Psoas muscle (tissue), 8 donors: ENCODE measurements around the gene CEP72. TPM values are rescaled to one million over a fixed set of nuclear protein-coding genes. Genes with fewer than 3 reads are reported as not detected.

Experiments used
- ATAC-seq, 4 donors: fragments of 200-7000 bp; cut with Tn5 transposase; one replicate each; pipeline ENCODE4 v1.9.1; 2020; ENCODE audit warnings: moderate library complexity in 3 of 4, mild to moderate bottlenecking in 2 of 4
- DNase-seq, 2 donors: peaks; one replicate each; pipeline ENCODE4 v3.0.0-alpha.2; 2020
- H3K27ac ChIP-seq: fragments of 200-600 bp; one replicate; pipeline ENCODE4 v1.8.0; 2022
- H3K27me3 ChIP-seq, 3 donors: fragments of 200-600 bp in 1 of 3; one replicate each; pipeline versions ENCODE4 v1.6.1 to v1.8.0; 2013 to 2022; ENCODE audit warnings: low read length in 2 of 3, mild to moderate bottlenecking in 2 of 3, moderate library complexity in 1 of 3; ENCODE audit not compliant: insufficient read depth in 3 of 3
- H3K36me3 ChIP-seq, 2 donors: fragments of 200-600 bp in 1 of 2; one replicate each; pipeline versions ENCODE4 v1.6.1 to v1.8.0; 2013 to 2022; ENCODE audit warnings: low read depth in 1 of 2, mild to moderate bottlenecking in 1 of 2, moderate library complexity in 1 of 2; ENCODE audit not compliant: insufficient read depth in 1 of 2
- H3K4me1 ChIP-seq: fragments of 200-600 bp; one replicate; pipeline ENCODE4 v1.8.0; 2022
- H3K4me3 ChIP-seq: fragments of 200-600 bp; one replicate; pipeline ENCODE4 v1.8.0; 2022; ENCODE audit warnings: mild to moderate bottlenecking
- H3K9me3 ChIP-seq: fragments of 200-600 bp; one replicate; pipeline ENCODE4 v1.8.0; 2022
- WGBS, 3 donors: extraction: QIAGEN DNeasy Blood & Tissue Kit; methylation state at CpG; one replicate each; pipeline versions ENCODE4 v1.1.6 to v1.1.7; 2013; 5-methylcytosine and 5-hydroxymethylcytosine counted together
- intact Hi-C, 2 donors: fragments of 100-400 bp; cut with DNase I; formaldehyde crosslinking; loops; one replicate each; pipeline versions ENCODE4 v1.11.0 to v1.14.2; 2022
- polyA plus RNA-seq, 3 donors: library from polyadenylated mRNA; stranded (reverse); fragments of 200-250 nt; gene quantifications; one replicate each; pipeline ENCODE4 v1.2.3, GENCODE V29; 2013
- total RNA-seq, 4 donors: library from RNA; stranded (reverse); fragmentation: NEBNext Ultra II Directional in 2 of 4; extraction: Animal tissue kit (Norgen Biotek cat#: 25700) in 2 of 4; gene quantifications; one replicate each; pipeline versions ENCODE4 v1.2.1 to v1.2.4, GENCODE V29; 2021 to 2023
- TF ChIP-seq, protein P1 (sequence below): fragments of 200-600 bp; IDR thresholded peaks from one replicate; pipeline ENCODE4 v1.8.0; 2022; ENCODE audit warnings: antibody characterized with exemption
- donor health status: healthy with polysubstance abuse.
- donor health status: DM: no; HTN: no; CAD: no; lungs with moderate emphysema.
- donor health status: Bipolar disorder and iron deficiency.
- donor health status: healthy.
- donor health status: DM: yes; HTN: yes; CAD: no.
- donor health status: DM: no; HTN: no; CAD: no.
- donor health status: DM: no; HTN: no; CAD: no.
- donor health status: DM: yes; HTN: yes; CAD: no.

Gene CEP72
- total and polyA plus RNA-seq, 7 donors = 0.43 to 2.4 (median 0.71) TPM

DNA sequence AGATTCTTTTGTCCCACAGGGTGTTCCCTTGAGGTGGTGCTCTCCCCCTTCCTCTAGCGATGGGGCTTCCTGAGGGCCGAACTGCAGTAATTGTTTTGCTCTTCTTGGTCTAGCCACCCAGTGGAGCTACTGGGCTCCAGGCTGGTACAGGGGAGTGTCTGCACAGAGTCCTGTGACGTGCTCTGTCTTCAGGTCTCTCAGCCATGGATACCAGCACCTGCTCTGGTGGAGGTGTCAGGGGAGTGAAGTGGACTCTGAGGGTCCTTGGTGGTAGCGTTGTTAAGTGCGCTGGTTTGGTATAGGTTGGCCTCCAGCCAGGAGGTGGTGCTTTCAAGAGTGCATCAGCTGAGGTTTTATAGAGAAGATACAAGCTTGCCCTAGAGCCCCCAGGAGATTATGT lies 20.4 kb upstream of the CEP72 start:
- ATAC-seq (no peak), DNase-seq (no peak)
- Histone ChIP-seq H3K9me3 (no peaks in the 10 kb centered on the region), H3K4me1 (no peaks in the 10 kb centered on the region), H3K36me3 (no peaks in the 10 kb centered on the region), H3K27ac (no peak overlapping the region), H3K27me3 (peaks cover 0 to 33% (median 0%) of the 10 kb centered on the region in 3 donors), H3K4me3 (no peak overlapping the region)
- intact Hi-C loops = no loop called here
- WGBS, 3 donors = 74 to 82% (median 76%) methylated on average over 5 of the region's 5 CpGs
- TF ChIP-seq, protein P1, sequence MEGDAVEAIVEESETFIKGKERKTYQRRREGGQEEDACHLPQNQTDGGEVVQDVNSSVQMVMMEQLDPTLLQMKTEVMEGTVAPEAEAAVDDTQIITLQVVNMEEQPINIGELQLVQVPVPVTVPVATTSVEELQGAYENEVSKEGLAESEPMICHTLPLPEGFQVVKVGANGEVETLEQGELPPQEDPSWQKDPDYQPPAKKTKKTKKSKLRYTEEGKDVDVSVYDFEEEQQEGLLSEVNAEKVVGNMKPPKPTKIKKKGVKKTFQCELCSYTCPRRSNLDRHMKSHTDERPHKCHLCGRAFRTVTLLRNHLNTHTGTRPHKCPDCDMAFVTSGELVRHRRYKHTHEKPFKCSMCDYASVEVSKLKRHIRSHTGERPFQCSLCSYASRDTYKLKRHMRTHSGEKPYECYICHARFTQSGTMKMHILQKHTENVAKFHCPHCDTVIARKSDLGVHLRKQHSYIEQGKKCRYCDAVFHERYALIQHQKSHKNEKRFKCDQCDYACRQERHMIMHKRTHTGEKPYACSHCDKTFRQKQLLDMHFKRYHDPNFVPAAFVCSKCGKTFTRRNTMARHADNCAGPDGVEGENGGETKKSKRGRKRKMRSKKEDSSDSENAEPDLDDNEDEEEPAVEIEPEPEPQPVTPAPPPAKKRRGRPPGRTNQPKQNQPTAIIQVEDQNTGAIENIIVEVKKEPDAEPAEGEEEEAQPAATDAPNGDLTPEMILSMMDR = no peak

DNA sequence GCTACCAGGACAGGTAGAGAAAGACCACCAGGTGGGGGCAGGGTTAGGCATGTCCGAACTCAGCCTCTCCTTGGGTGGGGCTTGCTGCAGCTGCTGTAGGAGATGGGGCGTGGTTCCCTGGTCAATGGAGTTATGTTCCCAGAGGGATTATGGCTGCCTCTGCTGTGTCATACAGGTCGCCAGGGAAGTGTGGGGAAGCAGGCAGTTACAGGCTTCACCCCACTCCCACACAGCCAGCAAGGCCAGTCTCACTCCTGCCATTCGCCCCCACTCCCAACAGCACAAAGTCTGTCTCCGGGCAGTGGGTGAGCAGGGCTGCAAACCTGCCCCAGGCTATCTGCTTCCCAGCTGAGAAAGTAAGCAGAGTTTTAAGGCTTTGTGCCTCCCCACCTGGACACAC lies 20.0 kb upstream of the CEP72 start:
- ATAC-seq (no peak), DNase-seq (no peak)
- 56 to 60% (median 59%) methylated on average over 5 of the region's 5 CpGs for WGBS, 3 donors
- H3K27ac ChIP-seq = no peak overlapping the region
- H3K36me3 ChIP-seq = no peaks in the 10 kb centered on the region
- no peaks in the 10 kb centered on the region for H3K4me1 ChIP-seq
- H3K27me3 ChIP-seq = peaks cover 0 to 37% (median 0%) of the 10 kb centered on the region in 3 donors
- TF ChIP-seq, protein P1 = no peak
- H3K4me3 ChIP-seq = no peak overlapping the region
- intact Hi-C loops = no loop called here
- no peaks in the 10 kb centered on the region for H3K9me3 ChIP-seq

DNA sequence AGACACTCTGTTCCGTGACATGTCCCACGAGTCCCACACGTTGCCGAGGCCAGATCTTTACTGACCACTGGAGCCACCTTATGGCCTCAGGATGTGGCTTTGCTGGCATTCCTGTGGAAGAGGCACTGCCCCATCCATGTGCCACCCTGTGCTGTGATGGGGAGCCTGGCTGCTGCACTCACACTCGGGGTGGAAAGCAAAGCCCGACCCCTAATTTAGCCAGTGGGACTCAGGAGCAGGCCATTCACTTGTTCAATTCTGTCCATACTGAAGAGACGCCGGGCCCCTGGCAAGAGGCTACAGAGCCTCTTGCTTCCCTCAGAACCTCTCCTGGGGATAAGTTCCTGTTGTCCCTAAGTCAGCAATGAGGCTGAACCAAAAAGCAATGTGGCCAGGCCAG lies 18.6 kb upstream of the CEP72 start:
- Histone ChIP-seq H3K27ac (no peak overlapping the region), H3K27me3 (peaks cover 0 to 40% (median 6%) of the 10 kb centered on the region in 3 donors), H3K9me3 (no peaks in the 10 kb centered on the region), H3K4me3 (no peak overlapping the region), H3K4me1 (no peaks in the 10 kb centered on the region), H3K36me3 (no peaks in the 10 kb centered on the region)
- DNase-seq = no peak
- 60 to 73% (median 66%) methylated on average over 8 of the region's 8 CpGs for WGBS, 3 donors
- TF ChIP-seq, protein P1 = no peak
- no peak for ATAC-seq
- intact Hi-C loops = no loop called here

DNA sequence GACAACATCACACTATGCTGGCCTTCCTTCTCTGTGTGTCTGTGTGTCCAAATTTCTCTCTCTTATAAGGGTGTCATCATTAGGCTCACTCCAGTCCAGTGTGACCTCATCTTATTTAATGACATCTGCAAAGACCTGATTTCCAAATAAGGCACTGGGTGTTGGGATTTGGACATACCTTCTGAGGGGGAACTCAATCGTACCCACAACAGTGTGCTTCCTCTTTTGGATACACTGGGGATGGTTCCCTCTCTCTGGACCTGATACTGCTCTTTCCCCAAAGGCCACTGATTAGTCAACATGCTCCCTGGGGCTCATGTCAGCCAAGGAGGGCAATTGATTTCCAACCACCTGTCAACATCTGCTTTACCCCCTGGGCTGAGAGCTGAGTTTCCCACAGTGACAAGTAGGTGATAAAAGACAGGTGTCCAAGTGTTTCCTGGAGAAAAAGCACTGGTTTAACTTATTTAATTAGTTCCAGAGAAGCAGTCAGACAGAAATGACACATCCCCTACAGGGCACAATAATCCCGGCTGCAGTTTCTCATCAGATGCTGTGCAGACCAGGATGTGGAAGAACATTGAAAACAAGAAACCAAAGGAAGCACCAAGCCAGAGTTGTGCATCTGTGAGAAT lies 17.8 kb upstream of the CEP72 start:
- intact Hi-C loops = no loop called here
- Histone ChIP-seq H3K9me3 (no peaks in the 10 kb centered on the region), H3K36me3 (no peaks in the 10 kb centered on the region), H3K4me3 (no peak overlapping the region), H3K27ac (no peak overlapping the region), H3K4me1 (no peaks in the 10 kb centered on the region), H3K27me3 (peaks cover 0 to 40% (median 6%) of the 10 kb centered on the region in 3 donors)
- DNase-seq (no peak), ATAC-seq (no peak)
- WGBS, 3 donors = 19 to 26% (median 25%) methylated on average over 2 of the region's 2 CpGs
- TF ChIP-seq, protein P1 = no peak

DNA sequence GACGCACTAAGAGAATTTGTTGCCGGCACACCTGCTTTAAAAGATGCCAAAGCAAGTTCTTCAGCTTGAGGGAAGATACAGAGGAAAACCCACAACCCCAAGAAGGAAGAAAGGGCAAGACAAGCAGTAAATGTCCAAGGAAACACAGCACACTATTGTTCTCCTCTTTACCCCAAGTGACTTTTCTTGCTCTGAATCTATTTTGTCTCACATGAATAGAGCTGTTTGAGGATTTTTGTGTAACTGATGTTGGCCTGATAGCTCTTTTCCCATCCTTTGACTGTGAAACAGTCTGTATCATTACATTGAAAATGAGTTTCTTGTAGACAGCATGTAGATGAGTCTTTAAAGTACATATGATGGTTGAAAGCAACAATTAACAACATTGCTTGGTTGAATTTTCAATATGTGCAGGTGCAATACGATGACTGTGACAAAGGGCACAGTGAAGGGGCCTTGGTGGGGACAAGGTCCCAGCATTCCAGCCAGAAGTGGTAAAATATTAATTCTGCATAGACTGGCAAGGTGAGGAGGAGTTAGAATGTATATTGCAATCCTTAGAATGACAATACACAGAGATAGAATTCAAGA lies 16.8 kb upstream of the CEP72 start:
- Histone ChIP-seq H3K9me3 (no peaks in the 10 kb centered on the region), H3K4me3 (no peak overlapping the region), H3K27me3 (peaks cover 0 to 40% (median 6%) of the 10 kb centered on the region in 3 donors), H3K4me1 (no peaks in the 10 kb centered on the region), H3K36me3 (no peaks in the 10 kb centered on the region), H3K27ac (no peak overlapping the region)
- no peak for DNase-seq
- 85 to 89% (median 87%) methylated on average over 3 of the region's 3 CpGs for WGBS, 3 donors
- intact Hi-C loops = no loop called here
- ATAC-seq = no peak
- TF ChIP-seq, protein P1 = no peak
